Esophagus squamous epithelium (tissue), 5 donors: ENCODE results near the gene RRBP1. TPM values are rescaled to one million over a fixed set of nuclear protein-coding genes. Genes with fewer than 3 reads are reported as not detected.

Experiments used
- DNase-seq: peaks from one replicate; lab custom pipeline; 2025; lab: John Stamatoyannopoulos, UW
- H3K27ac ChIP-seq, 4 donors: fragments of 200-600 bp; sonication (generic); one replicate each; pipeline ENCODE4 v1.5.1; 2016 to 2019; ENCODE audit warnings: mild to moderate bottlenecking in 1 of 4
- H3K27me3 ChIP-seq, 4 donors: fragments of 200-600 bp; sonication (generic); 1 replicate in 3 of 4; 2 replicates in 1 of 4; pipeline versions ENCODE4 v1.5.1 to v1.6.0; 2017 to 2021; ENCODE audit warnings: antibody characterized with exemption in 1 of 4
- H3K36me3 ChIP-seq, 3 donors: fragments of 200-600 bp; sonication (generic); one replicate each; pipeline ENCODE4 v1.5.1; 2016 to 2019
- H3K4me1 ChIP-seq, 3 donors: fragments of 200-600 bp; sonication (generic); one replicate each; pipeline ENCODE4 v1.5.1; 2017 to 2019
- H3K4me3 ChIP-seq, 4 donors: fragments of 200-600 bp; sonication (generic); 1 replicate in 3 of 4; 2 replicates in 1 of 4; pipeline ENCODE4 v1.5.1; 2016 to 2019; ENCODE audit warnings: mild to moderate bottlenecking in 2 of 4, moderate library complexity in 1 of 4
- H3K9me3 ChIP-seq, 3 donors: fragments of 200-600 bp; sonication (generic); one replicate each; pipeline ENCODE4 v1.5.1; 2016 to 2019
- POLR2A ChIP-seq, 4 donors: fragments of 450-650 bp; IDR thresholded peaks; one replicate each; pipeline ENCODE4 v1.6.1; 2017; ENCODE audit warnings: antibody characterized with exemption in 4 of 4, mild to moderate bottlenecking in 4 of 4, moderate library complexity in 3 of 4
- WGBS, 2 donors: methylation state at CpG; one replicate each; pipeline ENCODE4 v1.1.5; 2018; 5-methylcytosine and 5-hydroxymethylcytosine counted together
- intact Hi-C: fragments of 100-400 bp; cut with DNase I; formaldehyde crosslinking; loops from one replicate; pipeline ENCODE4 v1.15.0; 2022
- total RNA-seq, 4 donors: library from RNA; depleted of rRNA; stranded (reverse); fragments of >200 nt; gene quantifications; one replicate each; pipeline ENCODE4 v1.1.0, GENCODE V29; 2016
- TF ChIP-seq, protein P1 (sequence below), 6 experiments: fragments of 450-650 bp in 4 of 6; fragments of 200-600 bp in 2 of 6; sonication (generic) in 2 of 6; IDR thresholded peaks; one replicate each; pipeline ENCODE4 v1.5.1; 2016 to 2019; ENCODE audit warnings: antibody characterized with exemption in 6 of 6, mild to moderate bottlenecking in 4 of 6, moderate library complexity in 4 of 6
- donor health status: DM: yes; HTN: yes; CAD: no.

The RRBP1 gene
- total RNA-seq, 4 donors from 2014 or later = 61.4 to 128 (median 72.7) TPM

DNA sequence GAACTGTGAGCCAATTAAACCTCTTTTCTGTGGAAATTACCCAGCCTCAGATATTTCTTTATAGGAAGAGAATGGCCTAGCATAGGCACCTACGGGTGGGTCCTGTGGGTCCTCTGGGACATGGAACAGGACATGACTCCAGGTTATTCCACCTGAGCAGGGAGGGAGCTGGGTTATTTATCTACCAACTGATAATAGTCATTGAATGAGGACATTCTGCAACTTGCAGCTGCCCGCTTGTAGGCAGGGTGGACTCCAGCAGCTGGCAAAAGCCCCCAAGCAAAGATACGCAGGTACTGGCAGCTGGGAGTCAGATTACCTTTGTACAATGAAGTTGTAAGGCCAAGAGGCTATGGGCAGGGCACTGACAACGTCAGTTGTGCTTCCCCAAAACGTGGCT lies 16.3 kb upstream of the RRBP1 start:
- WGBS, 2 donors = 43 to 51% methylated on average over 4 to 5 of the region's 5 CpGs
- Histone ChIP-seq H3K27me3 (no peaks in the 10 kb centered on the region), H3K36me3 (no peaks in the 10 kb centered on the region), H3K4me1 (peaks cover 0 to 7% (median 0%) of the 10 kb centered on the region in 3 donors), H3K4me3 (no peak overlapping the region), H3K9me3 (no peaks in the 10 kb centered on the region), H3K27ac (no peak overlapping the region)
- intact Hi-C loops = no loop called here
- TF ChIP-seq, protein P1, sequence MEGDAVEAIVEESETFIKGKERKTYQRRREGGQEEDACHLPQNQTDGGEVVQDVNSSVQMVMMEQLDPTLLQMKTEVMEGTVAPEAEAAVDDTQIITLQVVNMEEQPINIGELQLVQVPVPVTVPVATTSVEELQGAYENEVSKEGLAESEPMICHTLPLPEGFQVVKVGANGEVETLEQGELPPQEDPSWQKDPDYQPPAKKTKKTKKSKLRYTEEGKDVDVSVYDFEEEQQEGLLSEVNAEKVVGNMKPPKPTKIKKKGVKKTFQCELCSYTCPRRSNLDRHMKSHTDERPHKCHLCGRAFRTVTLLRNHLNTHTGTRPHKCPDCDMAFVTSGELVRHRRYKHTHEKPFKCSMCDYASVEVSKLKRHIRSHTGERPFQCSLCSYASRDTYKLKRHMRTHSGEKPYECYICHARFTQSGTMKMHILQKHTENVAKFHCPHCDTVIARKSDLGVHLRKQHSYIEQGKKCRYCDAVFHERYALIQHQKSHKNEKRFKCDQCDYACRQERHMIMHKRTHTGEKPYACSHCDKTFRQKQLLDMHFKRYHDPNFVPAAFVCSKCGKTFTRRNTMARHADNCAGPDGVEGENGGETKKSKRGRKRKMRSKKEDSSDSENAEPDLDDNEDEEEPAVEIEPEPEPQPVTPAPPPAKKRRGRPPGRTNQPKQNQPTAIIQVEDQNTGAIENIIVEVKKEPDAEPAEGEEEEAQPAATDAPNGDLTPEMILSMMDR (IDR thresholded peaks at IDR 0.05) = no peak
- no peak for TF ChIP-seq POLR2A (IDR thresholded peaks at IDR 0.05)
- DNase-seq = no peak

DNA sequence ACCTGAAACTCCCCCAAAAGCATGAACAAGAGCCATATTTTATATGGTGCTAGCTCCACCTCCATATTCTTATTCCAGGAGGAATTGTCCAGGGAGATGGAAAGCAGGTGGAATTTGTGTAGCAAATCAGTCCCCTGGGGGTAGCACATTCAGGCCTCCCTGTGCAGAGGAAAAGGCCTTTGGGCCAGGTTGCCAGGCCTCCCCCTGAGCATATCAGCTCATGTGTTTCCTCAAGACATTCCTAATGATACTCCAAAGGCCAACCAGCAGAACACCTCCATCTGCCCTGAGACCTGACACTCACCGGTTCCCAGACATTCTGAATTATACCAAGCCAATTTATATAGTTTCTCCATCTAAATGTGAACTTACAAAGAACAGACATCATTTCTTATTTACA lies 15.1 kb upstream of the RRBP1 start:
- 83 to 86% methylated on average over 1 of the region's 1 CpG for WGBS, 2 donors
- no peaks in the 10 kb centered on the region for H3K9me3 ChIP-seq
- no peak for TF ChIP-seq POLR2A (IDR thresholded peaks at IDR 0.05)
- TF ChIP-seq, protein P1 (IDR thresholded peaks at IDR 0.05) = no peak

DNA sequence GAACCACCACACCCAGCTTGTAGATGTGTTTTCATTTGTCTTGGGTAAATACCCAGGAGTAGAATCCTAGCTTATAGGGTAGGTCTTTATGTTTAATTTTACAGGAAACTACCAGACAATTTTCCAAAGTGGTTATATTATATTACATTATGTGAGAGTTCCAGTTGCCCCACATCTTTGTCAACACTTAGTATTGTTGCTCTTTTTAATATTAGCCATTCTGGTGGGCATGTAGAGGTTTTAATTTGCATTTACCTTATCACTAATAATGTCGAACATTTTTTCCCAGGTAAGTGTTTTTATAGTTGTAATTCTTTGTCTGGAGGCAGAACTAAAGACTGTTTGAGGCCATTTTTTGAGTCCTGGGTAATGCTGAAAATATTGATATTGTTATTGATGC lies 14.2 kb upstream of the RRBP1 start:
- H3K36me3 ChIP-seq = no peaks in the 10 kb centered on the region
- 83 to 92% methylated on average over 1 of the region's 1 CpG for WGBS, 2 donors
- peaks cover 0 to 13% (median 0%) of the 10 kb centered on the region in 3 donors for H3K4me1 ChIP-seq
- no peak for DNase-seq
- TF ChIP-seq, protein P1 (IDR thresholded peaks at IDR 0.05) = no peak
- TF ChIP-seq POLR2A (IDR thresholded peaks at IDR 0.05) = no peak
- intact Hi-C loops = no loop called here
- H3K4me3 ChIP-seq = no peak overlapping the region
- H3K27ac ChIP-seq = no peak overlapping the region
- H3K9me3 ChIP-seq = no peaks in the 10 kb centered on the region
- H3K27me3 ChIP-seq = no peaks in the 10 kb centered on the region

More for the DNA sequence above, 15.1 kb upstream of the RRBP1 start:
- H3K27me3 ChIP-seq = no peaks in the 10 kb centered on the region
- DNase-seq = no peak
- H3K4me3 ChIP-seq = no peak overlapping the region
- H3K4me1 ChIP-seq = peaks cover 0 to 13% (median 0%) of the 10 kb centered on the region in 3 donors
- intact Hi-C loops = no loop called here
- H3K27ac ChIP-seq = no peak overlapping the region
- no peaks in the 10 kb centered on the region for H3K36me3 ChIP-seq

DNA sequence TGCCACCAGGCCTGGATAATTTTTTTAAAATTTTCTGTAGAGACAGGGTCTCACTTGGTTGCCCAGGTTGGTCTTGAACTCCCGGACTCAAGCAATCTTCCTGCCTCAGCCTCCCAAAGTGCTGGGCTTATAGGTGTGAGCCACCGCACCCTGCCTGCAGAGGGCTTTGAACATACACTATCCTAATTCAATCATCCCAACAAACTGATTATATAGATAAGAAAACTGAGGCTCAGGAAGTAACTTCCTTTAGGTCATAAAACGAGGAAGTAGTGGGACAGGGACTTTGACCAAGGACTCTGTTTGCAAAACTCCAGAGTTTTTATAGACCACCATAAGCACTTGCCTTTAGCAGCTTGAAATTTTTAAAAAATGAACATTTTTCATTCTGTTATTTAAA lies 12.7 kb upstream of the RRBP1 start:
- intact Hi-C loops = no loop called here
- Histone ChIP-seq H3K27ac (no peak overlapping the region), H3K36me3 (no peaks in the 10 kb centered on the region), H3K9me3 (no peaks in the 10 kb centered on the region), H3K4me1 (peaks cover 0 to 13% (median 0%) of the 10 kb centered on the region in 3 donors), H3K4me3 (no peak overlapping the region), H3K27me3 (no peaks in the 10 kb centered on the region)
- no peak for DNase-seq
- WGBS, 2 donors = 74 to 85% methylated on average over 3 of the region's 3 CpGs
- TF ChIP-seq, protein P1 (IDR thresholded peaks at IDR 0.05) = no peak
- TF ChIP-seq POLR2A (IDR thresholded peaks at IDR 0.05) = no peak

DNA sequence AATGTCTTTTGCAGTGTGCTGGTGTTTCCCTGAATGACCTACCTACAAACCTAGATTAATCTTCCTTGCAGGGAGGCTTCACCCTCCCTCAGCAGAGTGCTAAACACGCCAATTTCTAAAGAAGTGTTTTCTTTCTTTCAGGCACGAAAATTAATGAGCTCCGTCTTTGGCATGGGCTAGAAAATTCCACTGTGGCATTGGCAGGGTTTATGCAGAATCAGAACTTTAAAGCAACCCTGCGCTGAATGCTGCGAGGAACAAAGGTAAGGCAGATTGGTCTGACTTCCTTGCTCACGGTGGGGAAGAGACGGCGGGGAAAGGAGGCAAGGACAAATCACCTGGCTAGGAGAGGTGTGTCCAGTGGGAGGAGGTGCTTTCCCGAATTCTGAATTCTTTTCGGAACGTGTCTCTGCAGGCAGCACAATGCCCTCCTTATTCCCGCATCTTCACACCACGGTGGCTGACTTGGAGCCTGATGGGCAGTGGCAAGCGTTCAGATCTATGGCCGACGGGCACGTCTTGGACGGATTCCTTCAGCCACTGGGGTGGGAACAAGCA lies 11.5 kb upstream of the RRBP1 start:
- H3K9me3 ChIP-seq = no peaks in the 10 kb centered on the region
- intact Hi-C loops = no loop called here
- H3K4me1 ChIP-seq = peaks cover 0 to 13% (median 0%) of the 10 kb centered on the region in 3 donors
- DNase-seq = no peak
- no peaks in the 10 kb centered on the region for H3K36me3 ChIP-seq
- peak overlapping the region in 1 of 4 donors; percentile 29 for H3K4me3 ChIP-seq
- TF ChIP-seq POLR2A (IDR thresholded peaks at IDR 0.05) = no peak
- TF ChIP-seq, protein P1 (IDR thresholded peaks at IDR 0.05) = no peak
- H3K27me3 ChIP-seq = no peaks in the 10 kb centered on the region
- 37 to 39% methylated on average over 13 to 18 of the region's 18 CpGs for WGBS, 2 donors
- no peak overlapping the region for H3K27ac ChIP-seq
